ENCODE measurements around the gene CCDC88A. TPM values are rescaled to one million over a fixed set of nuclear protein-coding genes. Genes with fewer than 3 reads are reported as not detected.
A peak's percentile ranks its signal among the peaks of the same experiment; 100 is the strongest.

Gene CCDC88A
- total and polyA plus RNA-seq, 3 donors from 2014 or later: 26.5 to 180 (median 121) TPM

GRCh38 chr2:55418512-55419232 is 984 bp downstream of the CCDC88A start:
- Histone ChIP-seq H3K36me3 (ENCODE audit: low read depth, missing control alignments) (no peaks in the 10 kb centered on the region), H3K27me3 (no peaks in the 10 kb centered on the region), H3K9me3 (no peaks in the 10 kb centered on the region), H3K4me3 (peak overlapping the region; percentile 88 to 90), H3K27ac (peak overlapping the region; percentile 87 to 97), H3K4me1 (peaks cover 13% of the 10 kb centered on the region)
- intact Hi-C loops (cut with DNase I; ENCODE audit: low total_unique reads): no loop called here
- TF ChIP-seq POLR2A (IDR thresholded peaks at IDR 0.05) (no peak), CTCF (IDR thresholded peaks at IDR 0.05) (no peak)
- no peak for DNase-seq
- WGBS, 2 donors: 1% methylated on average over 11 of the region's 11 CpGs

GRCh38 chr2:55418072-55418471 is 1.6 kb downstream of the CCDC88A start:
- intact Hi-C loops (cut with DNase I; ENCODE audit: low total_unique reads): no loop called here
- Histone ChIP-seq H3K36me3 (ENCODE audit: low read depth, missing control alignments) (no peaks in the 10 kb centered on the region), H3K4me1 (peaks cover 13% of the 10 kb centered on the region), H3K27ac (peak overlapping the region in 1 of 2 donors; percentile 97), H3K9me3 (no peaks in the 10 kb centered on the region), H3K27me3 (no peaks in the 10 kb centered on the region), H3K4me3 (peak overlapping the region; percentile 88 to 90)
- DNase-seq: no peak
- TF ChIP-seq POLR2A (IDR thresholded peaks at IDR 0.05) (no peak), CTCF (IDR thresholded peaks at IDR 0.05) (no peak)
- 16 to 18% methylated on average over 2 of the region's 2 CpGs for WGBS, 2 donors

DNA sequence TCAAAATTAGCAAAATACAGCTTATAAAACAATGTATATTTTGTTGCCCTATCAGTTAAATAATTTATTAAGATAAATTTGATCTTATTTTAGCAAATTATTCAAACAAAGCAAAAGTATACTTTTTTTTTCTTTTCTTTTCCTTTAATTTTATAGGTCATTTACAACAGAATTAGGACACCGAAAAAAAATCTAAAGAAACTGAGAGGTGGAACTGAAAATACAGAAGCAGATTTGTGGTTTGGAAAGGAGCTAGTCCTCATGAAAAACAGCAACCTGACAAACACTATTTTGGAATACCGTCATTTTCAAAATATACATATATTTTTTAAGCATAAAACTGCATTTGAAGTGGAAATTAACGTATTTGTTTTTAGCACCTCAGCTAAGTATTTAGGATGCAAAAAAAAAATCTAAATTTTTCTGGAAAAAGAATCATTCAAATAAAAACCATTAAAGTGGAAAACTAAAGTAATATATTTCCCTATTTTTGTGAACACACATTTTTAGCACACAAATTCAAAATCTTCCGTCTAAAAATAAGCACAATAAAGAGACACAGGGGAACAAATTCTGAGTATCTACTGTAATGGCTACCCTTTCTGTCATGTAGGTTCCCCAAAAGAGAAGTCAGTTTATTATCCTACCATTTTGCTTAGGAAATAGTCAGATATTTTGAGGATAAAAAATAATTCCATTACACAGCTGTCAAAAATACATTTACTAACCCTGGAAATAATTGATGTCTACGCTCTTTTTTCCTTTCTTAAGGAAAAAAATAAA is 2.7 kb downstream of the CCDC88A start:
- DNase-seq: no peak
- Histone ChIP-seq H3K4me3 (no peak overlapping the region), H3K36me3 (ENCODE audit: low read depth, missing control alignments) (no peaks in the 10 kb centered on the region), H3K27ac (no peak overlapping the region), H3K27me3 (no peaks in the 10 kb centered on the region), H3K4me1 (peaks cover 13% of the 10 kb centered on the region), H3K9me3 (no peaks in the 10 kb centered on the region)
- intact Hi-C loops (cut with DNase I; ENCODE audit: low total_unique reads): no loop called here
- no peak for TF ChIP-seq CTCF (IDR thresholded peaks at IDR 0.05)
- no peak for TF ChIP-seq POLR2A (IDR thresholded peaks at IDR 0.05)
- WGBS, 2 donors: 64 to 69% methylated on average over 5 of the region's 5 CpGs

DNA sequence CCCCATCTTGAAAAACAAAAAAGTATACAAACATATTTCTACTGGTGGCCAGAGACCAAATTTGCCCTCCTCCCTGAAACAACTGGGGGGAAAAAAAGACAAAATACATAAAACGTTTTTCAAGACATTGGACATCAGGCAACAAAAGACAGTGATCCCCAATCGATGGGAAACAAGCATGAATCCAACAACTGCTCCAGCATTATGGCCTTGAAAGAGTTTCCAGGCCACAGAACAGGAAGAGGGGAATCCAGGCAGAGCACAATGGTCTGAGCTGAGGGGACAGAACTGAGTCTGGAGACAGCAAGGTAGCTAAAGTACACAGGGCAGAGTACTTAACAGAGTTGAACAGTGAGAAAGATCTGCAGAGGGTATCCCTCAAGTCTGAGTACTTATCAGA is 4.4 kb downstream of the CCDC88A start:
- Histone ChIP-seq H3K9me3 (no peaks in the 10 kb centered on the region), H3K27me3 (no peaks in the 10 kb centered on the region), H3K27ac (no peak overlapping the region), H3K4me3 (no peak overlapping the region), H3K36me3 (ENCODE audit: low read depth, missing control alignments) (no peaks in the 10 kb centered on the region), H3K4me1 (peaks cover 13% of the 10 kb centered on the region)
- TF ChIP-seq POLR2A (IDR thresholded peaks at IDR 0.05): no peak
- TF ChIP-seq CTCF (IDR thresholded peaks at IDR 0.05): no peak
- no peak for DNase-seq
- intact Hi-C loops (cut with DNase I; ENCODE audit: low total_unique reads): no loop called here
- 69 to 70% methylated on average over 2 of the region's 2 CpGs for WGBS, 2 donors

All from testis (tissue), 3 donors.